Inferior parietal cortex (tissue), 1 donor: ENCODE results near the gene MACROD2.
"Not testable (repeated sequence)": the region's sequence is repeated elsewhere in the genome, so short reads cannot be mapped to it uniquely, and the experiment has no call there.

Source experiments
- DNase-seq: peaks from one replicate; pipeline ENCODE4 v3.0.0-alpha.2; 2016; ENCODE audit errors: extremely low spot score

Gene MACROD2

GRCh38 chr20:14193443-14193842 lies 198.1 kb downstream of the MACROD2 start:
- no peak for DNase-seq

GRCh38 chr20:14193885-14194284 lies 198.6 kb downstream of the MACROD2 start:
- no peak for DNase-seq

- DNase-seq: no peak
Observed at GRCh38 chr20:14197097-14197496, 201.8 kb downstream of the MACROD2 start.

GRCh38 chr20:14198416-14198815 lies 203.1 kb downstream of the MACROD2 start:
- no peak for DNase-seq

- no peak for DNase-seq
Observed at GRCh38 chr20:14199111-14199510, 203.8 kb downstream of the MACROD2 start.

GRCh38 chr20:14203657-14204056 lies 208.3 kb downstream of the MACROD2 start:
- DNase-seq: no peak

- no peak for DNase-seq
Observed at GRCh38 chr20:14207591-14207990, 212.3 kb downstream of the MACROD2 start.

- no peak for DNase-seq
Observed at GRCh38 chr20:14208956-14209355, 213.6 kb downstream of the MACROD2 start.

- no peak for DNase-seq
Observed at GRCh38 chr20:14210146-14210545, 214.8 kb downstream of the MACROD2 start.

- DNase-seq: no peak
Observed at GRCh38 chr20:14214046-14214445, 218.7 kb downstream of the MACROD2 start.

GRCh38 chr20:14215880-14216279 lies 220.6 kb downstream of the MACROD2 start:
- DNase-seq: not testable (repeated sequence)

GRCh38 chr20:14219801-14220461 lies 224.6 kb downstream of the MACROD2 start:
- DNase-seq: no peak

- no peak for DNase-seq
Observed at GRCh38 chr20:14220986-14221385, 225.7 kb downstream of the MACROD2 start.

- DNase-seq: no peak
Observed at GRCh38 chr20:14223806-14224205, 228.5 kb downstream of the MACROD2 start.

GRCh38 chr20:14226051-14227049 lies 231.0 kb downstream of the MACROD2 start:
- DNase-seq: not testable (repeated sequence)

GRCh38 chr20:14232650-14233049 lies 237.3 kb downstream of the MACROD2 start:
- DNase-seq: no peak

GRCh38 chr20:14234666-14235295 lies 239.5 kb downstream of the MACROD2 start:
- DNase-seq: no peak

GRCh38 chr20:14235355-14235754 lies 240.0 kb downstream of the MACROD2 start:
- no peak for DNase-seq

- DNase-seq: no peak
Observed at GRCh38 chr20:14245368-14245970, 250.2 kb downstream of the MACROD2 start.

- no peak for DNase-seq
Observed at GRCh38 chr20:14259689-14260088, 264.4 kb downstream of the MACROD2 start.

- DNase-seq: no peak
Observed at GRCh38 chr20:14260367-14260766, 265.1 kb downstream of the MACROD2 start.

GRCh38 chr20:14264869-14265268 lies 269.6 kb downstream of the MACROD2 start:
- DNase-seq: no peak
